GM18526 (cell line): ENCODE data around the gene TBC1D19.

Source experiments
- POLR2A ChIP-seq: IDR thresholded peaks from 3 replicates; pipeline ENCODE4 v1.6.1; 2011; ENCODE audit not compliant: insufficient read length; ENCODE audit errors: extremely low read depth

Gene TBC1D19

GRCh38 chr4:26647523-26648224 lies 63.8 kb downstream of the TBC1D19 start:
- no peak for TF ChIP-seq POLR2A

GRCh38 chr4:26648260-26648659 lies 64.4 kb downstream of the TBC1D19 start:
- no peak for TF ChIP-seq POLR2A

GRCh38 chr4:26660261-26660660 lies 76.4 kb downstream of the TBC1D19 start:
- TF ChIP-seq POLR2A = no peak

GRCh38 chr4:26663888-26664287 lies 80.0 kb downstream of the TBC1D19 start:
- TF ChIP-seq POLR2A = no peak

GRCh38 chr4:26670903-26671537 lies 87.1 kb downstream of the TBC1D19 start:
- no peak for TF ChIP-seq POLR2A

GRCh38 chr4:26682436-26682835 lies 98.6 kb downstream of the TBC1D19 start:
- TF ChIP-seq POLR2A = no peak

GRCh38 chr4:26685250-26685649 lies 101.4 kb downstream of the TBC1D19 start:
- TF ChIP-seq POLR2A = no peak

GRCh38 chr4:26687728-26688127 lies 103.8 kb downstream of the TBC1D19 start:
- no peak for TF ChIP-seq POLR2A

- TF ChIP-seq POLR2A = no peak
These were observed 106.6 kb downstream of the TBC1D19 start for GRCh38 chr4:26690506-26690905.

- TF ChIP-seq POLR2A = no peak
These were observed 108.3 kb downstream of the TBC1D19 start for GRCh38 chr4:26692014-26692726.

- TF ChIP-seq POLR2A = no peak
These were observed 116.2 kb downstream of the TBC1D19 start for GRCh38 chr4:26700110-26700509.

- TF ChIP-seq POLR2A = no peak
These were observed 117.2 kb downstream of the TBC1D19 start for GRCh38 chr4:26701095-26701494.

- TF ChIP-seq POLR2A = no peak
These were observed 117.9 kb downstream of the TBC1D19 start for GRCh38 chr4:26701786-26702227.

GRCh38 chr4:26707342-26707741 lies 123.5 kb downstream of the TBC1D19 start:
- no peak for TF ChIP-seq POLR2A

GRCh38 chr4:26709246-26709645 lies 125.4 kb downstream of the TBC1D19 start:
- TF ChIP-seq POLR2A = no peak

- no peak for TF ChIP-seq POLR2A
These were observed 129.8 kb downstream of the TBC1D19 start for GRCh38 chr4:26713563-26714151.
